Measurements from ENCODE around the gene PWP2.
"Not testable (repeated sequence)": the region's sequence is repeated elsewhere in the genome, so short reads cannot be mapped to it uniquely, and the experiment has no call there.

DNA sequence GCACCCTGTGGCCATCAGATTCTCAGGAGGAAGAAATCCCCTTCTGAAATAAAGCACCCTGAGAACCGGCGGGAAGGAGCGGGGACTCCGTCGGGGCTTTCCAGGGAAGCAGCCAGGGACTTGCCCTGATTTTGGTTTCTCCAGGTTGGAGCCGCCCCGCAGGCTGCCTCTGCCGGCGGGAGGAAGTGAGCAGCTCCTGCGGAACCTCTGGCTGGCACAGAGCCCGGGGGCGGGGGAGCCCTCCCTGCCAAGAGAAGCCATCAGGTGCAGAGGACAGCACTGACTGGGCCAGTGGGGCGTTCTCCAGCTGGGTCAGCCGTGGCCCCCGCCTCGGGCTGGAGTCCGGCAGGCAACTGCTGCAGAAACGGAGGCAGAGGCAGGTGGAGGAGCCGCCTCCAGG, 65.5 kb downstream of the PWP2 start:
- not testable (repeated sequence) for TF ChIP-seq POLR2AphosphoS5 (IDR thresholded peaks at IDR 0.05)
- TF ChIP-seq, protein P1, sequence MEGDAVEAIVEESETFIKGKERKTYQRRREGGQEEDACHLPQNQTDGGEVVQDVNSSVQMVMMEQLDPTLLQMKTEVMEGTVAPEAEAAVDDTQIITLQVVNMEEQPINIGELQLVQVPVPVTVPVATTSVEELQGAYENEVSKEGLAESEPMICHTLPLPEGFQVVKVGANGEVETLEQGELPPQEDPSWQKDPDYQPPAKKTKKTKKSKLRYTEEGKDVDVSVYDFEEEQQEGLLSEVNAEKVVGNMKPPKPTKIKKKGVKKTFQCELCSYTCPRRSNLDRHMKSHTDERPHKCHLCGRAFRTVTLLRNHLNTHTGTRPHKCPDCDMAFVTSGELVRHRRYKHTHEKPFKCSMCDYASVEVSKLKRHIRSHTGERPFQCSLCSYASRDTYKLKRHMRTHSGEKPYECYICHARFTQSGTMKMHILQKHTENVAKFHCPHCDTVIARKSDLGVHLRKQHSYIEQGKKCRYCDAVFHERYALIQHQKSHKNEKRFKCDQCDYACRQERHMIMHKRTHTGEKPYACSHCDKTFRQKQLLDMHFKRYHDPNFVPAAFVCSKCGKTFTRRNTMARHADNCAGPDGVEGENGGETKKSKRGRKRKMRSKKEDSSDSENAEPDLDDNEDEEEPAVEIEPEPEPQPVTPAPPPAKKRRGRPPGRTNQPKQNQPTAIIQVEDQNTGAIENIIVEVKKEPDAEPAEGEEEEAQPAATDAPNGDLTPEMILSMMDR (IDR thresholded peaks at IDR 0.05): not testable (repeated sequence)
